Stimulated activated CD4-positive, alpha-beta T cell treated with anti-CD3 and anti-CD28 coated beads, Interleukin-2, amount 100 ng/mL, for 48 hours (primary cell): ENCODE results near the gene MAGEB3.

ENCODE experiments used
- DNase-seq, 2 donors: peaks; one replicate each; pipeline ENCODE4 v3.0.0-alpha.2; 2020

The MAGEB3 gene

DNA sequence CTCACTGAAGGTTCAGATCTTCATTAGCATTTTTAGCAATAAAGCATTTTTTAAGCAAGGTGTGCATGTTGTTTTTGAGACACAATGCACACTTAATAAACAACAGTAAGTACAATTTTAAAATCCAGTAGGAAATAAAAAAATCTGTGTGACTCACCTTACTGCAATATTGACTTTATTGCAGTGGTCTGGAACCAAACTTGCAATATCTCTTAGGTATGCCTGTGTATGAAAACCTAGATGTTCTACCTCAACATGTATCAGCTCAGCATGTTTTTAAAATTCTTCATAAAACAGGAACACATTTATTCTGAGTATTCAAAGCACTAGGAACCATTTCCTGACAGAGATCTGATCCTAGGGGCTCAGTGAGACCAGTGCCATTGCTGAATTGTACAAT, 52.1 kb downstream of the MAGEB3 start:
- no peak for DNase-seq

DNA sequence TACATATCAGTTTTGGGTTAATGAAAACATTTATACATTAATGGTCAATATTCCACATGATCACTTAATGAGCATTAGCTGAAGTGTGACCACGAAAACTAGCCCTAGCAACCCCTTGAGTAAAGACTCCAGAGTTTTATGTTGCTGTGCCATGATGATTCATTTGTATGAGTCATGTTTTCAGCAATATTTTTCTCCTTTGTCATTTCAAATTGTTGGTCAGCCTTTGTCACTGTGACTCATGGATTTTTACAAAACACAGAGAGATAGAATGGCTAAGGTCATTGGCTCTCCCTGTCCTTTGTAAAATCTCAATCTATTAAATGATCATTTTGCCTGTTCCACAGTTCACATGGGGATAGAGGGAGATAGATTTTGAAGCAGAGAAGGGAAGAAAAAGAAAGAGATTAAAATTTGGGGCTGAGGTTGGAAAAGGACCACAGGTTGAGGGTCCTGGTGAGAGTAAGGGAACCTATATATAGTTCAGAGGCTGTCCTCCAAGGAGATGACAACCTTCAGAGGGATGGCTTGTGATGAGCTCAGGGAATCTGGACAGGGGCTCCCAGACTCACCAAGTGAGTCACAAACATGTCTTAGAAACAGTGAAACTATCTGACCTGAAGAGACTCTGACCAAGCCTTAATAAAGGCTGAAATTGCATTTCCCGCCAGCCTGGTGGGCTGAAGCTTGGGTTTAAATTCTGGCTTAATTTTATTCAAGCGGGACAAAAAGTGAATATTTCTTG, 53.2 kb downstream of the MAGEB3 start:
- DNase-seq = no peak
